PC-9 (cell line): ENCODE results near the gene LGALS1. TPM values are rescaled to one million over a fixed set of nuclear protein-coding genes. Genes with fewer than 3 reads are reported as not detected.

Experiments
- BruUV-seq: library from RNA; stranded (reverse); fragments of 400-500 nt; replicated peaks from 2 replicates; lab custom pipeline; 2021; lab: Mats Ljungman, UMichigan
- CTCF ChIA-PET: fragments of 300-600 bp; sonication (Branson Sonifier 250); formaldehyde crosslinking; loops from one replicate; lab custom pipeline; 2022; ENCODE audit warnings: antibody characterized with exemption; lab: Charles Lee
- POLR2A ChIA-PET: fragments of 300-600 bp; sonication (Branson Sonifier 250); formaldehyde crosslinking; loops from one replicate; lab custom pipeline; 2022; ENCODE audit warnings: antibody characterized with exemption; ENCODE audit not compliant: unreplicated experiment; lab: Charles Lee
- DNase-seq, 2 experiments: peaks; one replicate each; pipeline versions ENCODE4 v3.0.0 to v3.0.0-alpha.2; 2015 to 2022; ENCODE audit warnings: mixed read lengths in 1 of 2
- H2AFZ ChIP-seq: fragments of 200-600 bp; sonication (generic); 2 replicates; pipeline ENCODE4 v1.8.1; 2017; ENCODE audit warnings: antibody characterized with exemption
- H3F3A ChIP-seq: fragments of 200-600 bp; sonication (generic); 2 replicates; pipeline ENCODE4 v1.8.1; 2017; ENCODE audit warnings: antibody characterized with exemption, mild to moderate bottlenecking, low read depth; ENCODE audit not compliant: insufficient read depth
- H3K27ac ChIP-seq: fragments of 200-600 bp; sonication (generic); 2 replicates; pipeline ENCODE4 v1.6.1; 2016; ENCODE audit warnings: mixed run types
- H3K27me3 ChIP-seq: fragments of 200-600 bp; sonication (generic); 2 replicates; pipeline ENCODE4 v1.6.1; 2016; ENCODE audit warnings: low read depth, mixed run types; ENCODE audit not compliant: insufficient read depth
- H3K36me3 ChIP-seq: fragments of 200-600 bp; sonication (generic); 2 replicates; pipeline ENCODE4 v1.6.1; 2016; ENCODE audit warnings: low read depth, mixed run types
- H3K4me1 ChIP-seq: fragments of 200-600 bp; sonication (generic); replicated peaks from 2 replicates; pipeline ENCODE4 v1.6.1; 2016; ENCODE audit warnings: mixed run types; ENCODE audit not compliant: insufficient read depth
- H3K4me2 ChIP-seq: fragments of 200-600 bp; sonication (generic); 2 replicates; pipeline ENCODE4 v1.6.1; 2017; ENCODE audit warnings: mixed run types
- H3K4me3 ChIP-seq: fragments of 200-600 bp; sonication (generic); 2 replicates; pipeline ENCODE4 v1.6.1; 2016; ENCODE audit warnings: mixed run types
- H3K79me2 ChIP-seq: fragments of 200-600 bp; sonication (generic); 2 replicates; pipeline ENCODE4 v1.6.1; 2017; ENCODE audit warnings: low read depth, mixed run types
- H3K9me2 ChIP-seq: fragments of 200-600 bp; sonication (generic); 2 replicates; pipeline ENCODE4 v1.8.1; 2017; ENCODE audit warnings: mild to moderate bottlenecking; ENCODE audit not compliant: insufficient read depth
- H3K9me3 ChIP-seq: fragments of 200-600 bp; sonication (generic); 2 replicates; pipeline ENCODE4 v1.8.1; 2016; ENCODE audit warnings: low read depth; ENCODE audit not compliant: insufficient read depth
- H4K20me1 ChIP-seq: fragments of 200-600 bp; sonication (generic); 2 replicates; pipeline ENCODE4 v1.8.1; 2017; ENCODE audit not compliant: insufficient read depth
- CTCF ChIP-seq: fragments of 200-600 bp; sonication (generic); conservative IDR thresholded peaks from 2 replicates; pipeline ENCODE4 v1.6.1; 2017; ENCODE audit warnings: mixed run types, antibody characterized with exemption, mild to moderate bottlenecking, moderate library complexity
- EZH2 ChIP-seq: fragments of 200-600 bp; sonication (generic); IDR thresholded peaks from 2 replicates; pipeline ENCODE4 v1.8.0; 2017; ENCODE audit warnings: antibody characterized with exemption, low read depth
- intact Hi-C: fragments of 100-400 bp; cut with micrococcal nuclease; formaldehyde crosslinking; loops from one replicate; pipeline ENCODE4 v1.10.0; 2022; ENCODE audit not compliant: unreplicated experiment
- total RNA-seq: library from RNA; stranded (reverse); gene quantifications from 2 replicates; pipeline ENCODE4 v1.2.3, GENCODE V29; 2021

The LGALS1 gene
- total RNA-seq, 1 experiment from 2014 or later = 791 TPM

GRCh38 chr22:37640591-37641560 lies 34.6 kb upstream of the LGALS1 start:
- H3K9me3 ChIP-seq = no peaks in the 10 kb centered on the region
- peak overlapping the region; percentile 70 for H3K4me3 ChIP-seq
- H4K20me1 ChIP-seq = 0 out of 2 replicates have a peak, but pooled peaks cover 3% of the 10 kb centered on the region
- TF ChIP-seq CTCF (no peak), EZH2 (no peak)
- H3K27ac ChIP-seq = no peak overlapping the region
- no peaks in the 10 kb centered on the region for H3K27me3 ChIP-seq
- CTCF ChIA-PET = interaction anchor here (0.6 to 1.1 kb wide), 2 partner anchors 34 to 177 kb away, joined by 3 to 10 read pairs; partner anchors contain the start of gene LGALS1
- H3K4me2 ChIP-seq = peak overlapping the region; percentile 99
- H2AFZ ChIP-seq = no peak overlapping the region
- H3K9me2 ChIP-seq = no peaks in the 10 kb centered on the region
- no peak for DNase-seq
- peaks cover 32% of the 10 kb centered on the region for H3K4me1 ChIP-seq
- peaks cover 7% of the 10 kb centered on the region for H3K79me2 ChIP-seq
- 0 out of 2 replicates have a peak, but pooled peaks cover 4% of the 10 kb centered on the region for H3K36me3 ChIP-seq
- intact Hi-C loops = no loop called here
- POLR2A ChIA-PET = interaction anchor here (0.6 kb wide), 2 partner anchors 168 to 198 kb away, joined by 8 to 13 read pairs; no protein-coding TSS in a partner anchor
- TSS peak; percentile 8 for BruUV-seq
- H3F3A ChIP-seq = peaks cover 54% of the 10 kb centered on the region

- Histone ChIP-seq H3K4me1 (peaks cover 32% of the 10 kb centered on the region), H4K20me1 (0 out of 2 replicates have a peak, but pooled peaks cover 3% of the 10 kb centered on the region), H2AFZ (no peak overlapping the region), H3F3A (peaks cover 48% of the 10 kb centered on the region), H3K27ac (no peak overlapping the region), H3K4me2 (peak overlapping the region; percentile 99), H3K9me3 (no peaks in the 10 kb centered on the region), H3K4me3 (no peak overlapping the region), H3K9me2 (no peaks in the 10 kb centered on the region), H3K27me3 (no peaks in the 10 kb centered on the region), H3K79me2 (peaks cover 7% of the 10 kb centered on the region), H3K36me3 (0 out of 2 replicates have a peak, but pooled peaks cover 4% of the 10 kb centered on the region)
- intact Hi-C loops = no loop called here
- CTCF ChIA-PET = interaction anchor here (1.0 to 1.1 kb wide), 2 partner anchors 177 to 222 kb away, joined by 3 to 10 read pairs; no protein-coding TSS in a partner anchor
- no peak for TF ChIP-seq CTCF
- TF ChIP-seq EZH2 = no peak
- peak in 1 of 2 experiments; percentile 48 for DNase-seq
- BruUV-seq = no TSS peak
- POLR2A ChIA-PET = interaction anchor here (0.6 kb wide), 1 partner anchor 40 kb away, joined by 3 read pairs; no protein-coding TSS in a partner anchor
Observed at GRCh38 chr22:37641561-37641949, 33.9 kb upstream of the LGALS1 start.

- H3K9me2 ChIP-seq = no peaks in the 10 kb centered on the region
- TF ChIP-seq CTCF = peak; percentile 99
- no peak for TF ChIP-seq EZH2
- intact Hi-C loops = loop anchor here (1.0 kb wide), 2 partner anchors 38 to 148 kb away; no protein-coding TSS in a partner anchor
- peaks cover 7% of the 10 kb centered on the region for H3K79me2 ChIP-seq
- 0 out of 2 replicates have a peak, but pooled peaks cover 3% of the 10 kb centered on the region for H4K20me1 ChIP-seq
- DNase-seq = peak; percentile 65 to 86
- H3K4me1 ChIP-seq = peaks cover 31% of the 10 kb centered on the region
- no peak overlapping the region for H3K4me2 ChIP-seq
- no peak overlapping the region for H3K27ac ChIP-seq
- H3K9me3 ChIP-seq = no peaks in the 10 kb centered on the region
- ChIA-PET CTCF (interaction anchor here (0.6 to 3.4 kb wide), 24 partner anchors 8 to 534 kb away, joined by 3 to 32 read pairs (median 5); partner anchors contain the start of genes LGALS1, NOL12 and PDXP), POLR2A (interaction anchor here (0.6 to 0.7 kb wide), 2 partner anchors 46 to 52 kb away, joined by 4 read pairs; no protein-coding TSS in a partner anchor)
- H3F3A ChIP-seq = peaks cover 37% of the 10 kb centered on the region
- 0 out of 2 replicates have a peak, but pooled peaks cover 4% of the 10 kb centered on the region for H3K36me3 ChIP-seq
- BruUV-seq = no TSS peak
- no peak overlapping the region for H2AFZ ChIP-seq
- no peak overlapping the region for H3K4me3 ChIP-seq
- H3K27me3 ChIP-seq = no peaks in the 10 kb centered on the region
Observed at GRCh38 chr22:37643225-37643847, 32.1 kb upstream of the LGALS1 start.
